GM12878 (cell line): Measurements from ENCODE around the gene LHFPL3.

Experiments used
- BHLHE40 ChIP-seq, 2 experiments: fragments of 450-650 bp in 1 of 2; IDR thresholded peaks; 2 replicates each; pipeline ENCODE4 v1.6.1; 2011 to 2017; ENCODE audit warnings: low read depth in 2 of 2, borderline replicate concordance in 1 of 2, improper control_type of control experiment in 1 of 2, low read length in 1 of 2, mild to moderate bottlenecking in 1 of 2
- EZH2 ChIP-seq: IDR thresholded peaks from 2 replicates; pipeline ENCODE4 v1.6.1; 2012; ENCODE audit warnings: low read depth, mild to moderate bottlenecking, control low read depth, inconsistent platforms, low read length, borderline replicate concordance; ENCODE audit not compliant: control insufficient read depth
- POLR2AphosphoS5 ChIP-seq: IDR thresholded peaks from 2 replicates; pipeline ENCODE4 v1.6.1; 2011; ENCODE audit warnings: mild to moderate bottlenecking, low read length, inconsistent platforms
- RBBP5 ChIP-seq: fragments of 200-600 bp; sonication (generic); conservative IDR thresholded peaks from 2 replicates; pipeline ENCODE4 v1.6.1; 2016
- TCF7 ChIP-seq: IDR thresholded peaks from 2 replicates; pipeline ENCODE4 v1.6.1; 2014; ENCODE audit warnings: antibody characterized with exemption, borderline replicate concordance
- ZNF274 ChIP-seq: IDR thresholded peaks from one replicate; pipeline ENCODE4 v1.8.0; 2011; ENCODE audit not compliant: insufficient read length, insufficient read depth
- TF ChIP-seq, protein P1 (sequence below): IDR thresholded peaks from 2 replicates; pipeline ENCODE4 v1.6.1; 2012; ENCODE audit warnings: low read depth, low read length, improper control_type of control experiment
- TF ChIP-seq, protein P2 (sequence below): IDR thresholded peaks from 2 replicates; pipeline ENCODE4 v1.6.1; 2012; ENCODE audit warnings: low read length, inconsistent platforms
- TF ChIP-seq, protein P3 (sequence below): IDR thresholded peaks from 2 replicates; pipeline ENCODE4 v1.6.1; 2011; ENCODE audit warnings: borderline replicate concordance, low read depth, mild to moderate bottlenecking, moderate library complexity, mixed read lengths, low read length; ENCODE audit not compliant: insufficient read depth; ENCODE audit errors: extremely low read length
- TF ChIP-seq, protein P4 (sequence below): fragments of 450-650 bp; IDR thresholded peaks from 2 replicates; pipeline ENCODE4 v1.6.1; 2017; ENCODE audit warnings: mild to moderate bottlenecking

DNA sequence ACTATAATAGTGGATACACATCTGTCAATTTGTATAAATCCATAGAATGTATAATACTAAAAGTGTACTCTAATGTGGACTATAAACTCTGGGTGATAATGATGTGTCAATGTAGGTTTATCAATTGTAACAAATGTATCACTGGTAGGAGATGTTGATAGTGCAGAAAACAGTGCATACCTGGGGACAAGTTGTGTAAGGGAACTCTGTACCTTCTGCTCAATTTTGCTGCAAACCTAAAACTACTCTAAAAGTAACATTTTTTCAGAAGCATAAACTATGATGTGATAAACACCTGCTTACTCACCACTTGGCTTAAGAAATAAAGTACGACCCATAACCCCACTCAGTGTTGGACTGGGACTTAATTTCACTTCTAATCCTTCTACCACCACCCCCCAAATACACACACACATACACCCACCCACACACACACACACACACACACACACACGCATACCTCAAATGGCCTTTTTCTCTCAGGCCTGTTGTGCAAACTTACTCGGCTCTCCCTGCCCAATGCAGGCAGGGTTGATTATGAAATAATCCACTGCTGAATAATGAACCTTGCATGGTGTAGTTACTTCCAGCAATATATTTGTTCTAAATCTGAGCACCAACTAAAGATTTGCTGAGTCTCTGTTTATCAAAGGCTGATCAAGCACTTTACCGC is 531.5 kb downstream of the LHFPL3 start:
- TF ChIP-seq, protein P1, sequence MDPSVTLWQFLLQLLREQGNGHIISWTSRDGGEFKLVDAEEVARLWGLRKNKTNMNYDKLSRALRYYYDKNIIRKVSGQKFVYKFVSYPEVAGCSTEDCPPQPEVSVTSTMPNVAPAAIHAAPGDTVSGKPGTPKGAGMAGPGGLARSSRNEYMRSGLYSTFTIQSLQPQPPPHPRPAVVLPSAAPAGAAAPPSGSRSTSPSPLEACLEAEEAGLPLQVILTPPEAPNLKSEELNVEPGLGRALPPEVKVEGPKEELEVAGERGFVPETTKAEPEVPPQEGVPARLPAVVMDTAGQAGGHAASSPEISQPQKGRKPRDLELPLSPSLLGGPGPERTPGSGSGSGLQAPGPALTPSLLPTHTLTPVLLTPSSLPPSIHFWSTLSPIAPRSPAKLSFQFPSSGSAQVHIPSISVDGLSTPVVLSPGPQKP = no peak
- TF ChIP-seq TCF7 (no peak), BHLHE40 (IDR thresholded peaks at IDR 0.05; ENCODE audit: borderline replicate concordance in 1 of 2, low read depth in 2 of 2, low read length in 1 of 2) (no peak), POLR2AphosphoS5 (no peak), EZH2 (no peak), RBBP5 (no peak), ZNF274 (no peak)
- TF ChIP-seq, protein P2, sequence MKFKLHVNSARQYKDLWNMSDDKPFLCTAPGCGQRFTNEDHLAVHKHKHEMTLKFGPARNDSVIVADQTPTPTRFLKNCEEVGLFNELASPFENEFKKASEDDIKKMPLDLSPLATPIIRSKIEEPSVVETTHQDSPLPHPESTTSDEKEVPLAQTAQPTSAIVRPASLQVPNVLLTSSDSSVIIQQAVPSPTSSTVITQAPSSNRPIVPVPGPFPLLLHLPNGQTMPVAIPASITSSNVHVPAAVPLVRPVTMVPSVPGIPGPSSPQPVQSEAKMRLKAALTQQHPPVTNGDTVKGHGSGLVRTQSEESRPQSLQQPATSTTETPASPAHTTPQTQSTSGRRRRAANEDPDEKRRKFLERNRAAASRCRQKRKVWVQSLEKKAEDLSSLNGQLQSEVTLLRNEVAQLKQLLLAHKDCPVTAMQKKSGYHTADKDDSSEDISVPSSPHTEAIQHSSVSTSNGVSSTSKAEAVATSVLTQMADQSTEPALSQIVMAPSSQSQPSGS = no peak
- TF ChIP-seq, protein P3, sequence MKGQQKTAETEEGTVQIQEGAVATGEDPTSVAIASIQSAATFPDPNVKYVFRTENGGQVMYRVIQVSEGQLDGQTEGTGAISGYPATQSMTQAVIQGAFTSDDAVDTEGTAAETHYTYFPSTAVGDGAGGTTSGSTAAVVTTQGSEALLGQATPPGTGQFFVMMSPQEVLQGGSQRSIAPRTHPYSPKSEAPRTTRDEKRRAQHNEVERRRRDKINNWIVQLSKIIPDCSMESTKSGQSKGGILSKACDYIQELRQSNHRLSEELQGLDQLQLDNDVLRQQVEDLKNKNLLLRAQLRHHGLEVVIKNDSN = no peak
- TF ChIP-seq, protein P4, sequence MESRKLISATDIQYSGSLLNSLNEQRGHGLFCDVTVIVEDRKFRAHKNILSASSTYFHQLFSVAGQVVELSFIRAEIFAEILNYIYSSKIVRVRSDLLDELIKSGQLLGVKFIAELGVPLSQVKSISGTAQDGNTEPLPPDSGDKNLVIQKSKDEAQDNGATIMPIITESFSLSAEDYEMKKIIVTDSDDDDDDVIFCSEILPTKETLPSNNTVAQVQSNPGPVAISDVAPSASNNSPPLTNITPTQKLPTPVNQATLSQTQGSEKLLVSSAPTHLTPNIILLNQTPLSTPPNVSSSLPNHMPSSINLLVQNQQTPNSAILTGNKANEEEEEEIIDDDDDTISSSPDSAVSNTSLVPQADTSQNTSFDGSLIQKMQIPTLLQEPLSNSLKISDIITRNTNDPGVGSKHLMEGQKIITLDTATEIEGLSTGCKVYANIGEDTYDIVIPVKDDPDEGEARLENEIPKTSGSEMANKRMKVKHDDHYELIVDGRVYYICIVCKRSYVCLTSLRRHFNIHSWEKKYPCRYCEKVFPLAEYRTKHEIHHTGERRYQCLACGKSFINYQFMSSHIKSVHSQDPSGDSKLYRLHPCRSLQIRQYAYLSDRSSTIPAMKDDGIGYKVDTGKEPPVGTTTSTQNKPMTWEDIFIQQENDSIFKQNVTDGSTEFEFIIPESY = no peak
